Measurements from ENCODE around the gene TTC24.
"Not testable (repeated sequence)": the region's sequence is repeated elsewhere in the genome, so short reads cannot be mapped to it uniquely, and the experiment has no call there.

Gene TTC24

DNA sequence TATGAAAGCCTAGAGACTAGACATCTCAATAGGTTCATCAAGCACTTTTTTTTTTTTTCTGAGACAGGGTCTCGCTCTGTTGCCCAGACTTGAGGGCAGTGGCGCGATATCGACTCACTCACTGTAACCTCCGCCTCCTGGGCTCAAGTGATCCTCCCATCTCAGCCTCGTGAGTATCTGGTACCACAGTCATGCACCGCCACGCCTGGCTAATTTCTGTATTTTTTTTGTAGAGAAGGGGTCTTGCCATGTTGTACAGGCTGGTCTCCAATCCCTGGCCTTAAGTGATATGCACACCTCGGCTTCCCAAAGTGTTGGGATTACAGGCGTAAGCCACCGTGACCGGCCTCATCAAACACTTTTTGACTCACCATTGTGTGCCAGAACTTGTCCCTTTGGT lies 22.4 kb downstream of the TTC24 start:
- FAIRE-seq: peak; percentile 37
- no peak for DNase-seq (ENCODE audit: insufficient read length, low spot score)

DNA sequence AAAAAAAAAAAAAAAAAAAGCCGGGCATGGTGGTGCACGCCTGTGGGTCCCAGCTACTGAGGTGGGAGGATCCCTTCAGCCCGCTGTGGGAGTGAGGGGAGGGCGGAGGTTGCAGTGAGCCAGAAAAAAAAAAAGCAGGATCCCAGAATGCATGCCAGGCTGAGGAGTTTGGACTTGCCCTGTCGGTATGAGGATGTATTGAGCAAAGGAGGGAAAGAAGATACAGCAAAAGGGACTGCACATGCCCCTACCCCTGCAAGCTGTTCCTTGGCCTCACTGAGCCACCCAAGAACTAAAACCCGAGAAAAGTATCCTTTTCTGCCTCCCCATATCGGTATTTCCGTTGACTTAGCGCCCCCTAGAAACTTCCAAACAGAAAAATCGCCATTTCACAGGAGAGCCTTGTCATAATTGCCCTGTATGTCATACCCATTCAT lies 23.1 kb downstream of the TTC24 start:
- FAIRE-seq: no peak
- DNase-seq (ENCODE audit: insufficient read length, low spot score): no peak

DNA sequence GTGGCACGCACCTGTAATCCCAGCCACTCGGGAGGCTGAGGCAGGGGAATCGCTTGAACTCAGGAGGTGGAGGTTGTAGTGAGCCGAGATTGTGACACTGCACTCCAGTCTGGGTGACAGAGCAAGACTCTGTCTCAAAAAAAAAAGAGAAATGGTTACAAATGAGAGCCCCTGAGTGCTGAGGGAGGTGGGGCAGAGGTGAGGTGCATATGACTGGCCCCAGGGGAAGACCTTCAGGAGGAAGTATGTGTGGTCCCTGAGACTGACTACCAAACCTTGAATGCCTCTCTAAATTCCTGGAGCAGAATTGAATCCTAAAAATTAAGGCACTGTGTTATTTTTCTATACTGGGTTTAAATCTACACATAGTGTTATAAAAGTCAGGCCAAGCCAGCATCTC lies 27.8 kb downstream of the TTC24 start:
- not testable (repeated sequence) for DNase-seq (ENCODE audit: insufficient read length, low spot score); FAIRE-seq

DNA sequence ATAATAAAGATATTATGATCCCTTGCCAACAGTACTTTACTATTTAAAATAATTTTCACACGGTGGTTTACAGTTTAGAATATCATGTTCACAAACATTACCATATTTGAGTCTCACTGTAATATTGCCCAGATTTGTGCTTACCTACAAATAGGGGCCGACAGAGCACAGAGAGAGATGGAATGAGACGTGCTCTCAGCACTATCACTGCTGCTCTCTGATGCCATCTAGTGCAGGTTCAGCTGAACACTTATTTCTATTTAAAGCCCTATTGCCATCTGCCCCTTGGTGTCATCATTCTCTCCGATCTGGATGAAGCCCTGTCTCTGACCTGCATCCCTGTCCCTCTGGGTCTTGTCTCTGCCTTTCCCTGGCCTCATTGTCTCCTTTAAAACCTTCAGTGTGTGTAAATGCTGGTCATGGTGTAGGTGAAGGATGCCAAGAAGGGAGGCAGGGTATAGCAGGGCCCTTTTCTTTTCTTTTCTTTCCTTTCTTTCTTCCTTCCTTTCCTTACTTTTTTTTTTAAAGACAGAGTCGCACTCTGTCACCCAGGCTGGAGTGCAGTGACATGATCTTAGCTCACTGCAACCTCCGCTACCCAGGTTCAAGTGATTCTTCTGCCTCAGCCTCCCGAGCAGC lies 28.6 kb downstream of the TTC24 start:
- peak; percentile 94 for FAIRE-seq
- no peak for DNase-seq (ENCODE audit: insufficient read length, low spot score)

DNA sequence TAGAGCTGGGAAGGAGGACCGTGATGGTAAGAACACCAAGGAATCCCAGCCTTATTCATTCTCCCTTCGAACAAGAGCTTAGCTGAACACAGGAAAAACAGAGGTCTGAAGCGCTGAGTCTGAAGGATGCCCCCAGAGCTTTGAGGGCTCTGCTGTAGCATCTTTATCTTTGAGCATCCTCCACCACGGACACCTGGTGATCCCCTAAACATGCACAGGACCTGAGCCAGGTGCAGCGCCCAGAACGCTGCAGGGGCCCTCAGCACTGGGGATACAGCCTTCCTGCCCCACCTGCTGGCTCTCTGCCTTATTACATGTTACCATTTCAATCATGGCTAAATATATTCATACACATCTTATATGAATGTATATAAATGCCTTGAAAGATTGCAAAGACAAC lies 29.5 kb downstream of the TTC24 start:
- DNase-seq (ENCODE audit: insufficient read length, low spot score) (no peak), FAIRE-seq (peak; percentile 78)

DNA sequence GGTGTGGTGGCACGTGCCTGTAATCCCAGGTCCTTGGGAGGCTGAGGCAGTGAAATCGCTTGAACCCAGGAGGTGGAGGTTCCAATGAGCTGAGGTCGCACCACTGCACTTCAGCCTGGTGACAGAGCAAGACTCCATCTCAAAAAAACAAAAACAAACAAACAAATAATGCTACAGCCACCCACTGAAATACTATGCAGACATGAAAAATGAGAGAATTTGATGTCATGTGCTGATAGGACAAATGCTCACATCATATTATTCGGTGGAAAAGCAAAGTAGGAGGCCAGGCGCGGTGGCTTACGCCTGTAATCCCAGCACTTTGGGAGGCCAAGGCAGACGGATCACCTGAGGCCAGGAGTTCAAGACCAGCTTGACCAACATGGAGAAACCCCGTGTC lies 30.5 kb downstream of the TTC24 start:
- DNase-seq (ENCODE audit: insufficient read length, low spot score); FAIRE-seq: not testable (repeated sequence)

DNA sequence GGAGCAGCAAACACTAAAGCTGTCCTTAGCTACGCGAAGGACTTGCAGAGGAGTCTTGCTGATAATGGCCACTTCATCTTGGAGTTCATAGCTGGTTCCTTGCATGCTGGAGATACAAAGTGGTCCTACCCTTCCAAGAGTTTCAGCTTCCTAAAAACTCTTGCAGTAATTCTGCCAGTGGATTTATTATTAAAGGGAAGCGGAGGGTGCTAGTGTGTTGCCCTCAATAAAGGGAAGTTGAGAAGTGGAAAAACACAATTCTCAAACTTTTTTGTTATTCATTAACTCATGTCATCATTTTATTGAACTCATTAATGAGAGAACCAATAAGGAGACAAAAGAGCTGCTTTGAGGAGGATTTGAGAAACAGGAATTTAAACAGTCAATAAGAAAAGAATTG lies 33.1 kb downstream of the TTC24 start:
- FAIRE-seq (no peak), DNase-seq (ENCODE audit: insufficient read length, low spot score) (no peak)

DNA sequence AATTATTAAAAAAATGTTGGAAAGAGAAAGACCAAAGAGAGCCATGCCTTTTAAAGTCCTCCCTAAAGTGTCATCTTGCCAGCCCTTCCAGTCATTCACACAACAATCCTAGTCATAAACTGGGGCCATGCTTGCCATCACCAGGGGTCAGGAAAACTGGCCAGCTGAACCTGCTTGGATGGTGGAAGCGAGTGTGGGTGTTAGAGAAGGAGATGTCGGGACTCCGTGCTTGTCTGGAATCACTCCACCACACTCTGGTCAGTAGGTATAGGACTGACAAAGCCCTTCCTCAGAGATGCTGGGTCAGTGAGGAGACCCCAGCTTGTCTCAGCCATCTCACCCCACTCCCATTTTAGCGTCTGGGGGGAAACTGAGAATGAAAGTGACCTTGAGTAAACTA lies 36.4 kb downstream of the TTC24 start:
- DNase-seq (ENCODE audit: insufficient read length, low spot score): no peak
- no peak for FAIRE-seq

DNA sequence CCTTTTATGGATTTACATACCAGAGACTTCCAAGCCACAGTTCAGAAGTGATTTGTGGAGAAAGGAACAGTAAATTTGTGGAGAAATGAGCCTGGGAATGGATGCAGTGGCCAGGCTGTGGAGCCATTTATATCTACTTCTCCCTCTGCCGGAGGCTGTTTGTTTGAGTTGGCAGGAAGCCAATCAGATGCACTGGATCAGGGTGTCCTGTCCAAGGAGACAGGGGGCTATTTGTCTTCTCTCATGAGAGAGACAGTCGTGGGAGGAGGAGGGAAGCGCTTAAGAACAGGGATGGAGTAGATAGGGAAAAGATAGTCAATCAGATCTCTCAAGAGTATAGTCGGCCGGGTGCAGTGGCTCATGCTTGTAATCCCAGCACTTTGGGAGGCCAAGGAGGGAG lies 36.9 kb downstream of the TTC24 start:
- no peak for FAIRE-seq
- DNase-seq (ENCODE audit: insufficient read length, low spot score): no peak

DNA sequence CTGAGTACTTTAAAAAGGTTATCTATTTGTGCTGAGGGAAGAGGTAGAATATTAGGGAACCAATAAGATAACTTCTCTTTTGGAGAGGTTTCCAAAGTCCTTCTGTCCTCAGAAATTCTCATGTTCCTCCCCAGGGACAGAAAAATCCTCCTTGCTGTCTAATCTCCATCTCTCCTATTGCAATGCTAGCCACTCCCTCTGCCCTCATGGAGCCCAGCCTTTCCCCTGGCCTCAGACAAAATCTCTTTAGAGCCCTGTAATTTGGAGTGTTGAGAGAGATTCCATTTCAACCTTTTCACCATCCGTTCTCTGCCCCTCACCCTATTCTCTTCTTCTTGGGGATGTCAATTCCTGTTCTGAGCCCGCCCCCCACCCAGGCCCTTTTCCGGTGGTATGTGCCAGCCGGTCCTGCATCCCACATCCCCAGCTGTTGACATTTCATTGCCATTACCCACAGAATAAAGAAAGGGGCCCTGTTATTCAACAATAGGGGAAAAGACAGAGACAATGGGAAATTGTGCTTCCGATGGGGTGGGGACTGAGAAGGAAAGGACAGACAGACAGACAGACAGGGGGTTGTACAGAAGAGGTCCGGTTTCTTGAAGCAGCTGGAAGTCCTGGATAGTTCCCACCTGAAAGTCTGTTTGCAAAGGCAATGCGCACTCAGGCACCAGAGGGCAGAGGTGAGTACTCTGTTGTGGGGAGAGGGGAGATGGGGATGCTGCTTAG lies 39.5 kb downstream of the TTC24 start, which contains the start of gene HAPLN2:
Gene HAPLN2 (plus strand): TSS at position 563 of the 729 bp plus-strand sequence. CDS start 4,076 bp downstream, outside the sequence.
- DNase-seq (ENCODE audit: insufficient read length, low spot score) (no peak), FAIRE-seq (no peak)

DNA sequence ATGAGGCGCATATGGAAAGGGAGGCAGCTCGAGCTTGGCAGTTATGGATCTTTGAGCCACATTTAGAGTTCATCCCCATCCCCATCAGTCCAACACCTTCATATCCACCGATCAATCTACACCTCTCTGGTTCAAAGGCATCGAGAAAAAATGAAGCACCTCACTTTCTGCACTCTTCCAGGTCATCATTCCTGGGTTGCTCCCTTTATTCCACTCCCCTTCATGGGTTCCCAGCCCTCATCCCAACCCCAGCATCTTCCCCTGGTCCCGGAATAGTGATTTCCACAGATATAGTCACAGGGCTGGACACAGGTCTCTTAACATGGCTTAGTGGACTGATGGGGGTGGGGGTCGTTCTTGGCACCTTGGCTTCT lies 40.0 kb downstream of the TTC24 start:
- FAIRE-seq (no peak), DNase-seq (ENCODE audit: insufficient read length, low spot score) (no peak)

DNA sequence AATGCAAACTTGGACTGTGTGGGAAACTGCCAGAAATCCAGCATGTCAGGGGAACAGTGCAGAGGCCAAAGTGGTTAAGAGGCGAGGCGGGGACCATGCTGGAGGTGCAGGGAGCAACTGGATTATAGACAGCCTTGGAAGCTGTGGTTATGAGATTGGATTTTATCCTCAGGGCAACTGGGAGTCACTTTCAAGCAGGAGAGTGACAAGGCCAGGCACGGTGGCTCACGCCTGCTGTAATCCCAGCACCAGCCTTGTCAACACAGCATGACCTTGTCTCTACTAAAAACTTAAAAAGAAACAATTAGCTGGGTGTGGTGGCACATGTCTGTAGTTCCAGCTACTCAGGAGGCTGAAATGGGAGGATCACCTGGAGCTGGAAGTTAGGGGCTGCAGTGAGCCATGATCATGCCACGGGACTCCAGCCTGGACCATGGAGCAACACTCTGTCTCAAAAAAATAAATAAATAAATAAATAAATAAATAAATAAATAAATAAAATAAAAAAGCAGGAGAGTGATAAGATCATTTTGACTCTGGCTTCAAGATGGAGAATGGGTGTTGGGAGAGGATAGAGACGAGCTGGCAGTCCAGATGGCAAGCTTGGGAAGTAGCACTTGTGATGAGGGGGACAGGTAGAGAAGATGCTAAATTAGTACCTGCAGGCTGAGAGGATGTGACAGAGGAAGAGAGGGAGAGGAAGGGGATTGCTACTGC lies 43.2 kb downstream of the TTC24 start:
- FAIRE-seq (no peak), DNase-seq (ENCODE audit: insufficient read length, low spot score) (no peak)

DNA sequence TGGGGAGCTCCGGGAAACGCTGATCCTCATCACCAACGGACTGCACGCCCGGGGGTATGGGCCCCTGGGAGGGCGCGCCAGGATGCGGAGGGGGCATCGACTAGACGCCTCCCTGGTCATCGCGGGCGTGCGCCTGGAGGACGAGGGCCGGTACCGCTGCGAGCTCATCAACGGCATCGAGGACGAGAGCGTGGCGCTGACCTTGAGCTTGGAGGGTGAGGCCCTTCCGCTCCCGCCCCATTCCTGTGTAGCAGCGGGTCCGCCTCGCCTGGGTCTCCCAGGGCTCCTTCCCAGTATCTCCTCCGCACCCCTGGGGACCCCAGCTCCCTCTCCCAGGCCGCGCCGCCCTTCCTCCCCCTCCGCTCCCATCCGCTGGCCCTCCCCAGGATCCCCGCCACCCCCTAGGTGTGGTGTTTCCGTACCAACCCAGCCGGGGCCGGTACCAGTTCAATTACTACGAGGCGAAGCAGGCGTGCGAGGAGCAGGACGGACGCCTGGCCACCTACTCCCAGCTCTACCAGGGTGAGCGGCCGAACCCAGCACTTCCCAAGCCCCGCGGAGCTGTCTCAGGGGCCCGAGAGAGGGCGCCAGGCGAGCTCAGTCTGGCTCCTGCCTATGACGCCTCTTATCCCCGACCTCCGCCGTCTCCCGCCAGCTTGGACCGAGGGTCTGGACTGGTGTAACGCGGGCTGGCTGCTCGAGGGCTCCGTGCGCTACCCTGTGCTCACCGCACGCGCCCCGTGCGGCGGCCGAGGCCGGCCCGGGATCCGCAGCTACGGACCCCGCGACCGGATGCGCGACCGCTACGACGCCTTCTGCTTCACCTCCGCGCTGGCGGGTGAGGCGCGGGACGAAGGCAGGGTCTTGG lies 44.7 kb downstream of the TTC24 start:
- no peak for DNase-seq (ENCODE audit: insufficient read length, low spot score)
- FAIRE-seq: no peak

DNA sequence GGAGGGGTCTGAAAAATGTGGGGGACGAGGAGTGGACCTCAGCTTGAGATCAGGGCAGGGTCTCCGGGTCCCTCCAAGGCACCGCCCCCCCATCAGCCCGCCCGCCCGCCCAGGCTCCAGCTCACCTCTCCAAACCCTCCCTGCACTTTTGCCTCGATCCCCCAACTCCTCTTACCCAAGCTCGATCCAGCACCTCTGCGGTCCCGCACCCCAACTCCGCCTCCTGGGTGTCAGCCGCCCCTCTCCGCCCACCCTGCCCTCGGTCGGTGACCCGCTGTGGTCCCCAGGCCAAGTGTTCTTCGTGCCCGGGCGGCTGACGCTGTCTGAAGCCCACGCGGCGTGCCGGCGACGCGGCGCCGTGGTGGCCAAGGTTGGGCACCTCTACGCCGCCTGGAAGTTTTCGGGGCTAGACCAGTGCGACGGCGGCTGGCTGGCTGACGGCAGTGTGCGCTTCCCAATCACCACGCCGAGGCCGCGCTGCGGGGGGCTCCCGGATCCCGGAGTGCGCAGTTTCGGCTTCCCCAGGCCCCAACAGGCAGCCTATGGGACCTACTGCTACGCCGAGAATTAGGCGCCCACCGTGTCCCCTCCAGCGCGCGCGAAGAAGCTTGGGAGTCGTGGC lies 45.4 kb downstream of the TTC24 start:
- DNase-seq (ENCODE audit: insufficient read length, low spot score): no peak
- FAIRE-seq: no peak

DNA sequence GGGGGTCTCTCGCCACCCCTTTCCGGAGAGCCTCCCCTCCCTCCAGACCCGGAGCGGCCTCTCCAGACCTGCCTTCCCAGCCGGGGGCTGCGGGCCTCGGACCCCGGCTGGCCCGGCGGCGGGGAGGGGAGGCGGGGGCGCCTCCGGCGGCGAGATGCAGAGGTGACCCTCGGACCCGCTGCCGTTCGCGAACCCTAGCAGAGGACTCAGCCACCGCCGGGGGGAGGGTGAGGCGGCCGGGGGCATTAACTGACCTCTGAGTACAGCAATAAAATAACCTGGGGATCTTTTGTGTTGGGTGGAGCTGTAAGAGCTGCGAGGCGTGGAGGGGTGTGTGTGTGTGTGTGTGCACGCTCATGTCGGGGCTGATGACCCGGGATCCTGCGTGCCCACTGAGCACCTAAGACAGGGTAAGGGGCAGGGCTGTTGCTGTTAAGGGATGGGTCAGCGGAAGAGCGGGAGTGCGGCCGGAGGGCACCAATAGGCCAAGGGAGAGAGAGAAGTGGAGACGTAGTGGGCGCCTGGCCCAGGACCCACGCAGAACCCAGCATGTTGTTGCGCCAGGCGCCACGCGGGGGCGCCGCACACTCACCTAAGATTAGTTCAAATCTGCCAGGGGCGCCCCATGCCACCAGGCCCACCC lies 46.0 kb downstream of the TTC24 start:
- DNase-seq (ENCODE audit: insufficient read length, low spot score) (no peak), FAIRE-seq (no peak)

DNA sequence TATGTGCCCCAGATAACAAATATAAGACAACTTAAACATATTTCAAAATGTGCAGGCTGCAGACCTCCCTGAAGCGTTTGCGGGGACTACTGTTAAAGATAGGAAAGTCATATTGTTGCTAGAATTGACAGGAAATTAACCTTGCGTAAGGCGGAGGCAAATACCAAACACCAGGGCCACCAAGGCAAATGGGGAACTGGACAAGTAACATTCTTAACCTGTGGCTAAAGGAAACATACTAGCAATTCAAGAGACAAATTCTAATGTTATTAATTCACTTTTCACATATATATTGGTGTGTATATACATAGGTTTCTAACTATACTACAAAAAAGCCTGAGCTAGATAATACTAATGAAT lies 46.5 kb downstream of the TTC24 start:
- DNase-seq (ENCODE audit: insufficient read length, low spot score): no peak
- no peak for FAIRE-seq

DNA sequence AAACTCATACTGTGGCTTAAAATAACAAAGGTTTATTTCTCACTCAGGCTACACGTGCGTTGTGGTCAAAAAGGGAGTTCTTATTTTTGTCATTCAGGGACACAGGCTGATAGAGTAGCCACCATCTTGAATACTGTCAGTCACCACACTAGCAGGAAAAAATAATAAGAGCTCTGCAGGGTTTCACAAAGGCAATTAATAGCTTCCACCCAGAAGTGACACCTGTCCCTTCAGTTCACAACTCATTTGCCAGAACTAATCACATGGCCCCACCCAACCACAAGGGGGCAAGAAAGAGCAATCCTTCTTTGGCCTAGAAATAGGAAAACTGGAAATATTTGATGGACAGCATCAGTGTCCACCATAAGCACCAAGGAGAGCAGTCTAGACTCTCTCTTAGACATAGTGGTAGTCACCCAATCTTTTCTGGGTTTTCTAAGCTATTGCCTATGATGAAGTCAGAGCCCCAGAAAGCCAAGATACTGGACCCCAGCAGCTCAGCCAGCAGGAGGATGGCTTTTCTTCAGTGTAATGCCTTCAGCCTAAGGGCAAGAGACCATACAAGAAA lies 47.9 kb downstream of the TTC24 start:
- DNase-seq (ENCODE audit: insufficient read length, low spot score): no peak

DNA sequence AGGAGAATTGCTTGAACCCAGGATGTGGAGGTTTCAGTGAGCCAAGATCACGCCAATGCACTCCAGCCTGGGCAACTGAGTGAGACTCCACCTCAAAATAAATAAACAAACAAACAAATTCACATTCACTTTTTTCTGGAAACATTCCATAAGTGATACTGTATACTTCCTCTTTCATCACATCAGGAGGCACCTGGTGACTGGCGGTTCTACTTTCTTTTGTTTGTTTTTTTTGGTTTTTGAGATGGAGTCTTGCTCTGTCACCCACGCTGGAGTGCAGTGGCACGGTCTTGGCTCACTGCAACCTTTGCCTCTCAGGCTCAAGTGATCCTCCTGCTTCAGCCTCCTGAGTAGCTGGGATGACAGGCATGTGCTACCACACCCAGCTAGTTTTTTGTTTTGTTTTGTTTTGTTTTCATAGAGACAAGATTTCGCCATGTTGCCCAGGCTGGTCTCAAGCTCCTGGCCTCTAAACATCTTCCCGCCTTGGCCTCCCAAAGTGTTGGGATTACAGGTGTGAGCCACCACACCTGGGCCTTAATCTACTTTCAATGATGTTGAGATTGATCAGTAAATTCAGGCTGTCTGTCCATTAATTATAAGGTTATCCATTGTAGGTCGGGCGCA lies 50.4 kb downstream of the TTC24 start:
- FAIRE-seq (no peak), DNase-seq (ENCODE audit: insufficient read length, low spot score) (no peak)

More for the DNA sequence above, 47.9 kb downstream of the TTC24 start:
- FAIRE-seq: peak; percentile 78

DNA sequence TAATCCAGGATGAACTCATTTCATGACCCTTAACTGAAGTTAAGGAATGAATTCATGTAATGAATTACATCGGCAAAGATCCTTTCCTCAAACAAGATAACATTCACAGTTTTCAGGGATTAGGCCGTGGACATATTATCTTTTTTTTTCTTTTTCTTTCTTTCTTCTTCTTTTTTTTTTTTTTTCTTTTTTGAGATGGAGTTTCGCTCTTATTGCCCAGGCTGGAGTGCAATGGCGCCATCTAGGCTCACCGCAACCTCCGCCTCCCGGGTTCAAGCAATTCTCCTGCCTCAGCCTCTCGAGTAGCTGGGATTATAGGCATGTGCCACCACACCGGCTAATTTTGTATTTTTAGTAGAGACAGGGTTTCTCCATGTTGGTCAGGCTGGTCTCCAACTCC lies 51.6 kb downstream of the TTC24 start:
- not testable (repeated sequence) for DNase-seq (ENCODE audit: insufficient read length, low spot score); FAIRE-seq

Data from GM19239 (cell line).